Keratinocyte (primary cell): ENCODE results near the gene ALG3. TPM values are rescaled to one million over a fixed set of nuclear protein-coding genes. Genes with fewer than 3 reads are reported as not detected.

ENCODE experiments used
- DNase-seq: peaks from one replicate; pipeline ENCODE4 v3.0.0-alpha.2; 2011; ENCODE audit warnings: low read depth, missing footprints, low spot score
- FAIRE-seq: peaks from 2 replicates; lab custom pipeline; 2011; peaks lifted over from hg19 to GRCh38; lab: Jason Lieb, UNC
- H2AFZ ChIP-seq: 2 replicates; pipeline ENCODE4 v1.6.0; 2012; ENCODE audit warnings: low read length, control low read depth, inconsistent platforms; ENCODE audit not compliant: control insufficient read depth
- H3K27ac ChIP-seq: 2 replicates; pipeline ENCODE4 v1.5.1; 2011; ENCODE audit warnings: low read length; ENCODE audit not compliant: control insufficient read depth, insufficient read depth
- H3K27me3 ChIP-seq: 3 replicates; pipeline ENCODE4 v1.6.0; 2011; ENCODE audit warnings: low read length; ENCODE audit not compliant: control insufficient read depth, insufficient read depth; ENCODE audit errors: extremely low read depth
- H3K36me3 ChIP-seq, 2 experiments: 2 replicates in 1 of 2; 3 replicates in 1 of 2; pipeline ENCODE4 v1.5.1; 2011; ENCODE audit warnings: low read length in 2 of 2, mild to moderate bottlenecking in 1 of 2; ENCODE audit not compliant: control insufficient read depth in 2 of 2, insufficient read depth in 2 of 2; ENCODE audit errors: extremely low read depth in 1 of 2
- H3K4me1 ChIP-seq: 3 replicates; pipeline ENCODE4 v1.5.1; 2011; ENCODE audit warnings: low read length; ENCODE audit not compliant: control insufficient read depth, insufficient read depth; ENCODE audit errors: extremely low read depth
- H3K4me2 ChIP-seq: 3 replicates; pipeline ENCODE4 v1.6.0; 2011; ENCODE audit warnings: low read depth, low read length; ENCODE audit not compliant: control insufficient read depth, insufficient read depth; ENCODE audit errors: extremely low read depth
- H3K4me3 ChIP-seq, 3 experiments: fragments of 200-600 bp in 1 of 3; sonication (generic) in 1 of 3; 2 replicates in 2 of 3; 3 replicates in 1 of 3; pipeline ENCODE4 v1.5.1; 2011 to 2016; ENCODE audit warnings: low read length in 3 of 3, mild to moderate bottlenecking in 3 of 3, control low read depth in 2 of 3, inconsistent platforms in 1 of 3, low read depth in 1 of 3, mixed read lengths in 1 of 3, mixed run types in 1 of 3, moderate library complexity in 1 of 3; ENCODE audit not compliant: control insufficient read depth in 2 of 3, insufficient read depth in 2 of 3; ENCODE audit errors: extremely low read depth in 1 of 3
- H3K79me2 ChIP-seq: 2 replicates; pipeline ENCODE4 v1.6.0; 2012; ENCODE audit warnings: low read length; ENCODE audit not compliant: control insufficient read depth, insufficient read depth
- H3K9ac ChIP-seq: 3 replicates; pipeline ENCODE4 v1.6.0; 2011; ENCODE audit warnings: low read length; ENCODE audit not compliant: control insufficient read depth, insufficient read depth; ENCODE audit errors: extremely low read depth
- H3K9me1 ChIP-seq: 3 replicates; pipeline ENCODE4 v1.6.0; 2011; ENCODE audit warnings: low read length; ENCODE audit not compliant: control insufficient read depth, insufficient read depth; ENCODE audit errors: extremely low read depth
- H3K9me3 ChIP-seq: 2 replicates; pipeline ENCODE4 v1.5.1; 2012; ENCODE audit warnings: low read depth, low read length; ENCODE audit not compliant: control insufficient read depth
- H4K20me1 ChIP-seq: 3 replicates; pipeline ENCODE4 v1.6.0; 2011; ENCODE audit warnings: low read length; ENCODE audit not compliant: control insufficient read depth, insufficient read depth; ENCODE audit errors: extremely low read depth
- EZH2 ChIP-seq: IDR thresholded peaks from one replicate; pipeline ENCODE4 v1.6.1; 2012; ENCODE audit warnings: inconsistent platforms, mild to moderate bottlenecking, low read length, moderate library complexity
- dilution Hi-C: fragments of 300-500 bp; cut with MboI; formaldehyde crosslinking; loops from one replicate; pipeline ENCODE4 v1.7.0; 2020; ENCODE audit warnings: low sequenced_read_pairs; ENCODE audit not compliant: extremely low pct_ligation_motif_present
- polyA plus RNA-seq, 5 experiments: library from polyadenylated mRNA; depleted of rRNA in 3 of 5; stranded (reverse) in 3 of 5; stranded (forward) in 1 of 5; unstranded in 1 of 5; fragments of >200 nt; gene quantifications; 1 replicate in 1 of 5; 2 replicates in 3 of 5; 3 replicates in 1 of 5; pipeline versions ENCODE4 v1.2.1 to v1.2.3, GENCODE V29; 2011 to 2012; ENCODE audit warnings: missing spikeins in 2 of 5, low read depth in 1 of 5, low replicate concordance in 1 of 5
- TF ChIP-seq, protein P1 (sequence below), 3 experiments: IDR thresholded peaks in 1 of 3; conservative IDR thresholded peaks in 1 of 3; optimal IDR thresholded peaks in 1 of 3; 2 replicates in 2 of 3; 3 replicates in 1 of 3; pipeline versions ENCODE3 to v1.5.1; 2011; ENCODE audit warnings: low read length in 3 of 3, mild to moderate bottlenecking in 3 of 3, moderate library complexity in 2 of 3, control low read depth in 1 of 3, inconsistent platforms in 1 of 3; ENCODE audit not compliant: insufficient read depth in 2 of 3; ENCODE audit errors: extremely low read depth in 1 of 3

The ALG3 gene
- polyA plus RNA-seq, 1 donor (not counting 4 experiments of a cell fraction or from before 2014, with no cell fraction given) = 48.2 TPM

- TF ChIP-seq, protein P1, sequence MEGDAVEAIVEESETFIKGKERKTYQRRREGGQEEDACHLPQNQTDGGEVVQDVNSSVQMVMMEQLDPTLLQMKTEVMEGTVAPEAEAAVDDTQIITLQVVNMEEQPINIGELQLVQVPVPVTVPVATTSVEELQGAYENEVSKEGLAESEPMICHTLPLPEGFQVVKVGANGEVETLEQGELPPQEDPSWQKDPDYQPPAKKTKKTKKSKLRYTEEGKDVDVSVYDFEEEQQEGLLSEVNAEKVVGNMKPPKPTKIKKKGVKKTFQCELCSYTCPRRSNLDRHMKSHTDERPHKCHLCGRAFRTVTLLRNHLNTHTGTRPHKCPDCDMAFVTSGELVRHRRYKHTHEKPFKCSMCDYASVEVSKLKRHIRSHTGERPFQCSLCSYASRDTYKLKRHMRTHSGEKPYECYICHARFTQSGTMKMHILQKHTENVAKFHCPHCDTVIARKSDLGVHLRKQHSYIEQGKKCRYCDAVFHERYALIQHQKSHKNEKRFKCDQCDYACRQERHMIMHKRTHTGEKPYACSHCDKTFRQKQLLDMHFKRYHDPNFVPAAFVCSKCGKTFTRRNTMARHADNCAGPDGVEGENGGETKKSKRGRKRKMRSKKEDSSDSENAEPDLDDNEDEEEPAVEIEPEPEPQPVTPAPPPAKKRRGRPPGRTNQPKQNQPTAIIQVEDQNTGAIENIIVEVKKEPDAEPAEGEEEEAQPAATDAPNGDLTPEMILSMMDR (optimal IDR thresholded peaks at IDR 0.05 in 1 of 3, IDR thresholded peaks at IDR 0.05 in 1 of 3, conservative IDR thresholded peaks at IDR 0.05 in 1 of 3; ENCODE audit: extremely low read depth in 1 of 3, insufficient read depth in 2 of 3, low read length in 3 of 3) = no peak
- TF ChIP-seq EZH2 = no peak
- H3K4me1 ChIP-seq = peaks cover 13% of the 10 kb centered on the region
- no peaks in the 10 kb centered on the region for H3K79me2 ChIP-seq
- DNase-seq (no peak), FAIRE-seq (no peak)
- H3K4me2 ChIP-seq = peak within 1 kb of the TSS; percentile 81
- H3K36me3 ChIP-seq = peaks cover 4 to 6% of the 10 kb centered on the region in 2 experiments
- no peaks in the 10 kb centered on the region for H4K20me1 ChIP-seq
- H3K27me3 ChIP-seq = peaks cover 22% of the 10 kb centered on the region
- no peak within 1 kb of the TSS for H3K27ac ChIP-seq
- H3K4me3 ChIP-seq = peak within 1 kb of the TSS; percentile 39 to 59 (median 58)
- H2AFZ ChIP-seq = peak within 1 kb of the TSS; percentile 43
- H3K9me1 ChIP-seq = no peaks in the 10 kb centered on the region
- H3K9ac ChIP-seq = peak within 1 kb of the TSS; percentile 50
- no peaks in the 10 kb centered on the region for H3K9me3 ChIP-seq
- dilution Hi-C loops = no loop called here
Measured at GRCh38 chr3:184261270-184261853, 12.6 kb upstream of the ALG3 start, which contains the start of gene CAMK2N2. Gene CAMK2N2 (minus strand): TSS chr3:184261553. CDS start chr3:184261285, 268 bp downstream.

DNA sequence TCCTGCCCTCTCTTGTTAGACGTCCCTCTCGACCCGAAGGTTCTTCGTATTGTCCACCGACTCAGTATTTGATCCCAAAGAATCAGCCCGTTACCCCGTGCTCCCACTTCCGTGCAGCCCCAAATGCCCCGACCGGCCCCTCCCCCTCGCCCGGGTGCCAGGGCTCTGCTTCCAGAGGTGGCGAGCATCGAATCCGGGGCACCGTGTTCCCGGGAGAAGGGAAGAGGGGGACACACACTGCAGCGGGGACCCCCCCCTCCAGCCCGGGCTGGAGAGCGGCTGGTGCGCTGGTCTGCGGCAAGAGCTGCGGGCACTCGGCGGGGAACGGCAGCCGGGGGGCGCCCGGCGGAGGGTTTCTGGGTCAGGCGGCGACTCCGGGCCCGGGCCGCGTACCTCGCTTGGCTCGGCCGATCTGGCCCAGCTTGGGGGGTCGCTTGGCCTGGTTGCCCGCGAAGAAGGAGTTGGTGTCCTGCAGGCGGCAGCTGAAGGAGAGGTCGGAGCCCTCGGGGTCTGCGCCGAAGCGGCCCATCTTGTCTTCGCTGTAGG is 12.0 kb upstream of the ALG3 start:
- TF ChIP-seq, protein P1 (optimal IDR thresholded peaks at IDR 0.05 in 1 of 3, IDR thresholded peaks at IDR 0.05 in 1 of 3, conservative IDR thresholded peaks at IDR 0.05 in 1 of 3; ENCODE audit: extremely low read depth in 1 of 3, insufficient read depth in 2 of 3, low read length in 3 of 3) = no peak
- peak; percentile 65 for TF ChIP-seq EZH2
- DNase-seq = no peak
- Histone ChIP-seq H3K9me3 (no peaks in the 10 kb centered on the region), H3K4me1 (peaks cover 13% of the 10 kb centered on the region), H3K27ac (no peak overlapping the region), H2AFZ (no peak overlapping the region), H4K20me1 (no peaks in the 10 kb centered on the region), H3K27me3 (peaks cover 22% of the 10 kb centered on the region), H3K9ac (no peak overlapping the region), H3K79me2 (no peaks in the 10 kb centered on the region), H3K4me3 (peak overlapping the region; percentile 30 to 59 (median 49)), H3K9me1 (no peaks in the 10 kb centered on the region), H3K36me3 (peaks cover 4 to 6% of the 10 kb centered on the region in 2 experiments), H3K4me2 (peak overlapping the region; percentile 35)
- dilution Hi-C loops = no loop called here
- no peak for FAIRE-seq
